Brain microvascular endothelial cell (primary cell): Measurements from ENCODE around the gene FAM53B.

ENCODE experiments used
- DNase-seq: peaks from one replicate; pipeline ENCODE4 v3.0.0-alpha.2; 2020
- H3K27ac ChIP-seq: fragments of 250-450 bp; sonication (Bioruptor Pico); 2 replicates; pipeline ENCODE4 v1.5.1; 2020; ENCODE audit warnings: mild to moderate bottlenecking, moderate library complexity
- H3K27me3 ChIP-seq: fragments of 250-450 bp; sonication (Bioruptor Pico); replicated peaks from 2 replicates; pipeline ENCODE4 v1.5.1; 2020; ENCODE audit warnings: mild to moderate bottlenecking
- H3K36me3 ChIP-seq: fragments of 250-450 bp; sonication (Bioruptor Pico); replicated peaks from 2 replicates; pipeline ENCODE4 v1.5.1; 2020; ENCODE audit warnings: mild to moderate bottlenecking
- H3K4me3 ChIP-seq: 2 replicates; pipeline ENCODE4 v1.5.1; 2011; ENCODE audit warnings: low read depth, mild to moderate bottlenecking, control low read depth, low read length, moderate library complexity
- in situ Hi-C: cut with HindIII; loops from 2 replicates; pipeline ENCODE4 v1.10.0; 2017; ENCODE audit warnings: low sequenced_read_pairs, low pct_ligation_motif_present
- TF ChIP-seq, protein P1 (sequence below): IDR thresholded peaks from 2 replicates; pipeline ENCODE4 v1.5.1; 2011; ENCODE audit warnings: low read depth, mild to moderate bottlenecking, moderate library complexity, low read length, control low read depth, inconsistent platforms; ENCODE audit errors: missing control alignments

FAM53B gene

DNA sequence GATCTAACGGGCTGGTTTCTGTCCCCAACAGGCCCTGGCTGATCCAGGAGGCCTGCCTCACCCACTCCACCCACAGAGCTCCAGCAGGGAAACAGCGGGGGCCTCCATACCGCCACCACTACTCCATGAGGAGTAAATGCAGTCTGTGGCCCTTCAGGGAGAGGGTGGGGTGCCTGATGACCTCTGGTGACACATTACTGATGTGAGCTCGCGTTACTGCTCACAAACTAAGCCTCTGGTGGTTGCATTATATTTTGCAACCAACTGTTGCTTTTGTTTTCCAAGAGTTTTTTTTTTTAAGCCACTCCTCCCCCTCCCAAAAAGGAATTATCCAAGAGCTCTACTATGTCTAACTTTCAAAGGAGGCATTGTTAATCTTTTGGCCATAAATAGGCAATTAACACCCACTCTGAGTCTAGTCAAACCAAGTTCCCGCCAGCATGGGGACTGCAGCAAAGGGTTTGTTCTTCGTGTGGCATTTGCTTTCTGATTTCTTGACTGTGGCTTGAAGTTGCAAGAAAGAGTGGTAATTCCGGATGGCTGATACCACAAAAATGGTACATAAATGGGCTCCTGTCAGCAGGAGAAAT is 72.6 kb downstream of the FAM53B start:
- TF ChIP-seq, protein P1, sequence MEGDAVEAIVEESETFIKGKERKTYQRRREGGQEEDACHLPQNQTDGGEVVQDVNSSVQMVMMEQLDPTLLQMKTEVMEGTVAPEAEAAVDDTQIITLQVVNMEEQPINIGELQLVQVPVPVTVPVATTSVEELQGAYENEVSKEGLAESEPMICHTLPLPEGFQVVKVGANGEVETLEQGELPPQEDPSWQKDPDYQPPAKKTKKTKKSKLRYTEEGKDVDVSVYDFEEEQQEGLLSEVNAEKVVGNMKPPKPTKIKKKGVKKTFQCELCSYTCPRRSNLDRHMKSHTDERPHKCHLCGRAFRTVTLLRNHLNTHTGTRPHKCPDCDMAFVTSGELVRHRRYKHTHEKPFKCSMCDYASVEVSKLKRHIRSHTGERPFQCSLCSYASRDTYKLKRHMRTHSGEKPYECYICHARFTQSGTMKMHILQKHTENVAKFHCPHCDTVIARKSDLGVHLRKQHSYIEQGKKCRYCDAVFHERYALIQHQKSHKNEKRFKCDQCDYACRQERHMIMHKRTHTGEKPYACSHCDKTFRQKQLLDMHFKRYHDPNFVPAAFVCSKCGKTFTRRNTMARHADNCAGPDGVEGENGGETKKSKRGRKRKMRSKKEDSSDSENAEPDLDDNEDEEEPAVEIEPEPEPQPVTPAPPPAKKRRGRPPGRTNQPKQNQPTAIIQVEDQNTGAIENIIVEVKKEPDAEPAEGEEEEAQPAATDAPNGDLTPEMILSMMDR, result peak; percentile 45
- Histone ChIP-seq H3K36me3 (no peaks in the 10 kb centered on the region), H3K27ac (no peak overlapping the region), H3K4me3 (no peak overlapping the region), H3K27me3 (no peaks in the 10 kb centered on the region)
- DNase-seq, result no peak
- in situ Hi-C loops, result no loop called here

DNA sequence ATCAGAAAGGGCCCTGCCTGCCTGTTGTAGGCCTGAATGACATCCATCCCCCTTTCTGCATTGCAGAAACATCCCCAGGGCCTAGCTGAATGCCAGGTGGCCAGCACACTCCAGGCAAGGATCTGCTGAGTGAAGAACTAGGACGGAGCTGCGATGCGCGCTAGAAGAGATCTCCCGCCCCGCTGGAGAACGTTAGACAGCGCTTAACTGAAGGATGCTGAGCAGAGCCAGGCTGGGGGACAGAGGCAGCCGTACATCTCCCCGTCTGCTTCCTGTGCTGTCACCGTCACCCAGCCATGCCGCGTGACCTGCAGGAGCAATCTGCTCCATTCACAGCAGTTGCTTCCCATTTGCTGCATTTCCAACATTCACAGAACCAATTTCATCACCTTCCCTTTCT is 73.3 kb downstream of the FAM53B start:
- TF ChIP-seq, protein P1, result no peak
- H3K4me3 ChIP-seq, result no peak overlapping the region
- DNase-seq, result no peak
- H3K36me3 ChIP-seq, result no peaks in the 10 kb centered on the region
- H3K27me3 ChIP-seq, result no peaks in the 10 kb centered on the region
- in situ Hi-C loops, result no loop called here
- H3K27ac ChIP-seq, result no peak overlapping the region

DNA sequence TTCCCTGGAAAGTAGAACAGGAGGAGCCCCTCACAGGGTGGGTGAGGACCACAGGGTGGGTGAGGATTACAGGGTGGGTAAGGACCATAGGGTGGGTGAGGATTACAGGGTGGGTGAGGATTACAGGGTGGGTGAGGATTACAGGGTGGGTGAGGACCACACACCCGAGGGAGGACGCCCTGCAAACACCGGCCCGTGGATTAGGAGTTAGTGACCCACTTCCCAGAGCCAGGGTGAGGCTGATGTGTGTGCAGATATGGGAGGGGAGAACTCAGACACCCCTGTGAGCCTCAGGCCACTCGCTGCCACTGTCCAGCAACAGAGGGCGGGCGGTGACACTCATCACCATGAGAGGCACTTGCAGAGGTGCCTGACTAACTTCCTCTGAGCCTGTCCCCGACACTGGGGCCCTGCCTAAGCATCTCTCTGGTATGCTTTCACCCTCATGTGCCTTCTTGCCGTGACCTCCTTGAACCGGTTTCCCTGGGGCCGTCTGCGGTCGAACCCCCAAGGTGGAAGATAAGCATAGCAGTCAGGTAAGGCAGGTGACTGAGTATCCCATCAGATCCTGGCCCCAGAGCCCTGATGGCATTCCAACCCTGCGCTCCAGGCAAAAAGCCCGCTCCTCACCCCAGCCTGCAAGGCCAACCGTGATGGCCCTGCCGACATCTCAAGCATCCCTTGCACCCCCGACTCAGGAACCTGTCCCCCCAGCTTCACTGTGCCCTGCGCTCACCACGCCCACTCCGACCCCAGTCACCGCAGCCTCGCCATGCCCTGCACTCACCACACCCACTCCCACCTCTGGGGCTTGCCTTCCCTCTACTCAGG is 74.1 kb downstream of the FAM53B start:
- in situ Hi-C loops, result no loop called here
- Histone ChIP-seq H3K27ac (no peak overlapping the region), H3K27me3 (no peaks in the 10 kb centered on the region), H3K4me3 (no peak overlapping the region), H3K36me3 (no peaks in the 10 kb centered on the region)
- no peak for DNase-seq
- TF ChIP-seq, protein P1, result no peak

DNA sequence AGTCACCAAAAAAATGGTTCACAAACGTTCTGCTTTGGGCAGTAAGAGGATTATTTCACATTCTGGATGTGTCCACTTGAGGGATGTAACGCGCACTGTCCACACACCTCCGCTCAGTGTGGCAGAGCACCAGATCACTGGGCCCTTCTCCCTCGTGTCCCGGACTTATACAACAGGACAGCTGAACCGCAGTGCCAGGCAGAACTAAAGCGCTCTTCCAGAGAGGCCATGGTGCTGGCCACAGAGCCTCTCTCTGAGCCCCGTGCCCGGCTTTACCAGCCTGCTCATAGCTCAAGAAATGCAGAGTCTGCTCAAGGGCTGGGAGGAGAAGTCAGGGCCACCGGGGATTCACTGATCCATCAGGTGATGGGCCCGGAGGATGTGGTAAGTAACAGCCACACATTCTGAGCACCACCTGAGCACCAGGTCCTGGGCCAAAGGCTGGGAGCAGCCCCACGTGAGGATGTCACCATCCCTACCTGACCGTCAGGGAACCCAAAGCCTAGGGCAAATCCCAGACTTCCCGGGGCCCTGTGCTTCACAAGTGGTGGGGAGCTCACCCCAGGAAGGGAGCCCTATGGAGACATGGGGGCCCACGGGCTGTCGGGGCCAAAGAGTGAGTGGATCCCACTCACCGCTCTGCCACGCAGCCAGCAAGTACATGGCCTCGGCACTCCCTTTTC is 74.9 kb downstream of the FAM53B start:
- DNase-seq, result no peak
- H3K4me3 ChIP-seq, result no peak overlapping the region
- TF ChIP-seq, protein P1, result no peak
- no peak overlapping the region for H3K27ac ChIP-seq
- H3K27me3 ChIP-seq, result no peaks in the 10 kb centered on the region
- in situ Hi-C loops, result no loop called here
- no peaks in the 10 kb centered on the region for H3K36me3 ChIP-seq

DNA sequence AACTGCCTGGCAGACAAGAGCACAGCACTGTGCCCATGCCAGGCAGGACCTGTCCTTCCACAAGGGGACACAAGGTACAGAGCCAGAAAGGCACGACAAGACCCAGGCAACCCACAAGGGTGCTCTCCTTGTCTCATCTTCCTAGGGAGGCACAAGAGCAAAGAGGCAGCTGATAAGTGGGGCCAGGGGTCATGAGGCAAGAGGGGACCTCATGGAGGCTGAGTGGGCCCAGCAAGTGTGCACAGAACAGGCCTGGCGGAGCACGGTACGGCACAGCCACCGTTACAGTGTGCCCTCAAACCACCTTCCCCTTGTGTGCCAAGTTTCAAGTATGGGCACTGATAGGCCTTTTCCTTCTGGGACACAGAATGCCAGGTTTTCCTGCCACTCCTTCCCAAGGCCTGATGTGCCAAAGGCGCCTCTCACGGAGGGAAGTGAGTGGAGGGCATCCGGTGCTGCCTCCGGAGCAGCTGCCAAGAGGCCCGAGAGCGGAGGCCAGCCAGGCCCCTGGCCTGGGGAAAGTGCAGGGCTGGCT is 75.6 kb downstream of the FAM53B start:
- TF ChIP-seq, protein P1, result no peak
- Histone ChIP-seq H3K27me3 (no peaks in the 10 kb centered on the region), H3K4me3 (no peak overlapping the region), H3K27ac (no peak overlapping the region), H3K36me3 (no peaks in the 10 kb centered on the region)
- no peak for DNase-seq
- in situ Hi-C loops, result no loop called here
